Measurements from ENCODE around the gene MTMR10. TPM values are rescaled to one million over a fixed set of nuclear protein-coding genes. Genes with fewer than 3 reads are reported as not detected.

Gene MTMR10
- total RNA-seq, 4 donors from 2014 or later: 36.2 to 64.8 (median 45.9) TPM

DNA sequence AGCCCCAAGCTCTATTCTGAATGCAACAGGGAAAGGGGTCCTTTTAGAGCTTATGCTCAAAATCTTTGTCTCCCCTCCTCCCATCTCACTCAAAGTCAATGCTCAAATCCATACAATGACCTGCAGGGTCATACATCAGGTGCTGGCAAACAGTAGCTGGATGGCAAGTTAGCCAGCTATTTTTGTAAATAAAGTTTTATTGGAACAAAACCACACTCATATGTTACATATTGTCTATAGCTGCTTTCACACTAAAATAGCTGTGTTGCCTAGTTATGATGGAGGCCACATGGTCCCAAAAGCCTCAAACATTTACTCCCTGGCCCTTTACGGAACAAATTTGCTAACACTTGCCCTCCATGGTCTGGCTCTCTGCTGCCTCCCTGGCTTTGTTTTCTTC, 89.5 kb downstream of the MTMR10 start:
- Histone ChIP-seq H3K27me3 (no peaks in the 10 kb centered on the region), H3K4me1 (peaks cover 8 to 19% of the 10 kb centered on the region in 2 donors), H3K27ac (no peak overlapping the region), H3K36me3 (no peaks in the 10 kb centered on the region), H3K4me3 (replicated peaks in 1 of 3) (no peak overlapping the region), H3K9me3 (no peaks in the 10 kb centered on the region)
- TF ChIP-seq POLR2A (IDR thresholded peaks at IDR 0.05): no peak
- TF ChIP-seq CTCF (IDR thresholded peaks at IDR 0.05): no peak
- intact Hi-C loops (cut with DNase I): loop anchor here (10.0 kb wide), 1 partner anchor 93 kb away; the partner anchor contains the start of gene MTMR10
- 94 to 100% methylated on average over 1 of the region's 1 CpG for WGBS, 2 donors
- DNase-seq: no peak

DNA sequence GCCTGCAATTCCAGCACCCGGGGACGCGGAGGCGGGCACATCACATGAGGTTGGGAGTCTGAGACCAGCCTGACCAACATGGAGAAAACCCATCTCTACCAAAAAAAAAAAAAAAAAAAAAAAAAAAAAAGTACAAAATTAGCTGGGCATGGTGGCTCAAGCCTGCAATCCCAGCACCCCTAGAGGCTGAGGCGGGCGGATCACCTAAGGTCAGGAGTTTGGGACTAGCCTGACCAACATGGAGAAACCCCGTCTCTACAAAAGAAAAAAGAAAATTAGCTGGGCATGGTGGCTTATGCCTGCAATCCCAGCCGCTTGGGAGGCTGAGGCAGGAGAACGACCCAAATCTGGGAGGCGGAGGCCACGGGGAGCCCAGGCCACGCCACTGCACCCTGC, 95.2 kb downstream of the MTMR10 start:
- intact Hi-C loops (cut with DNase I): no loop called here
- no peak for TF ChIP-seq CTCF (IDR thresholded peaks at IDR 0.05)
- TF ChIP-seq POLR2A (IDR thresholded peaks at IDR 0.05): no peak
- no peak for DNase-seq

GRCh38 chr15:30895461-30896210, 95.8 kb downstream of the MTMR10 start:
- H3K27ac ChIP-seq: no peak overlapping the region
- no peaks in the 10 kb centered on the region for H3K4me1 ChIP-seq
- intact Hi-C loops (cut with DNase I): no loop called here
- H3K4me3 ChIP-seq (replicated peaks in 1 of 3): no peak overlapping the region
- H3K27me3 ChIP-seq: no peaks in the 10 kb centered on the region
- no peak for DNase-seq
- no peaks in the 10 kb centered on the region for H3K36me3 ChIP-seq
- TF ChIP-seq CTCF (IDR thresholded peaks at IDR 0.05): no peak
- no peaks in the 10 kb centered on the region for H3K9me3 ChIP-seq
- WGBS, 2 donors: 87 to 91% methylated on average over 33 of the region's 33 CpGs

More for the DNA sequence above, 95.2 kb downstream of the MTMR10 start:
- Histone ChIP-seq H3K4me3 (replicated peaks in 1 of 3) (no peak overlapping the region), H3K4me1 (no peaks in the 10 kb centered on the region), H3K27ac (no peak overlapping the region), H3K9me3 (no peaks in the 10 kb centered on the region), H3K27me3 (no peaks in the 10 kb centered on the region), H3K36me3 (no peaks in the 10 kb centered on the region)
- 92 to 95% methylated on average over 11 of the region's 12 CpGs for WGBS, 2 donors

- no peaks in the 10 kb centered on the region for H3K36me3 ChIP-seq
- intact Hi-C loops (cut with DNase I): no loop called here
- DNase-seq: no peak
- WGBS, 2 donors: 64 to 72% methylated on average over 4 of the region's 4 CpGs
- H3K4me1 ChIP-seq: no peaks in the 10 kb centered on the region
- H3K27ac ChIP-seq: no peak overlapping the region
- no peaks in the 10 kb centered on the region for H3K27me3 ChIP-seq
- no peaks in the 10 kb centered on the region for H3K9me3 ChIP-seq
- TF ChIP-seq POLR2A (IDR thresholded peaks at IDR 0.05) (no peak), CTCF (IDR thresholded peaks at IDR 0.05) (no peak)
- no peak overlapping the region for H3K4me3 ChIP-seq (replicated peaks in 1 of 3)
Observed at GRCh38 chr15:30889196-30889595, 102.2 kb downstream of the MTMR10 start.

Small RNA genes within 50 kb of the gene (small RNA-seq; reads per million reads assigned to genes)
- not detected for gene RNU6-466P

Other genes starting within 250 kb of the MTMR10 start
- gene FAN1, start 87.7 kb downstream of the MTMR10 start, total RNA-seq: 10 to 100 TPM; 24.9 to 26.6 (median 25.9) TPM
- gene TRPM1, start 110.1 kb upstream of the MTMR10 start, total RNA-seq: not detected